ENCODE measurements around the gene ANLN.

The ANLN gene

GRCh38 chr7:36473454-36474282 is 84.0 kb downstream of the ANLN start:
- Histone ChIP-seq H4K91ac (ENCODE audit: low read length) (peak overlapping the region; percentile 64), H3K14ac (ENCODE audit: low read length in 2 of 2) (no peak overlapping the region), H3K23ac (ENCODE audit: low read length in 2 of 2) (no peak overlapping the region), H3K79me1 (replicated peaks; ENCODE audit: low read length, poor library complexity, severe bottlenecking) (no peaks in the 10 kb centered on the region), H3K4me2 (ENCODE audit: low read length, poor library complexity, severe bottlenecking) (no peak overlapping the region), H3K27me3 (ENCODE audit: control insufficient read depth in 1 of 2, insufficient read depth in 1 of 2, low read length in 2 of 2) (no peaks in the 10 kb centered on the region), H3K4ac (ENCODE audit: low read depth in 1 of 2, low read length in 2 of 2) (no peak overlapping the region), H3K27ac (ENCODE audit: low read length, poor library complexity, severe bottlenecking) (no peak overlapping the region), H3K4me1 (ENCODE audit: control insufficient read depth, insufficient read depth, low read depth, low read length) (peaks cover 2% of the 10 kb centered on the region), H3K18ac (ENCODE audit: low read depth in 1 of 2, low read length in 2 of 2) (no peak overlapping the region), H2BK120ac (ENCODE audit: low read depth, low read length) (no peak overlapping the region), H3K9ac (ENCODE audit: low read length) (no peak overlapping the region), H2AFZ (ENCODE audit: low read depth, low read length) (no peak overlapping the region), H2BK5ac (ENCODE audit: low read depth, low read length, poor library complexity, severe bottlenecking) (no peak overlapping the region), H2BK12ac (ENCODE audit: low read length in 2 of 2) (no peak overlapping the region), H2AK5ac (ENCODE audit: low read length, severe bottlenecking) (no peak overlapping the region), H2BK15ac (ENCODE audit: low read depth, poor library complexity, severe bottlenecking) (no peak overlapping the region), H3K4me3 (ENCODE audit: insufficient read depth in 1 of 2, low read depth in 1 of 2, low read length in 2 of 2) (no peak overlapping the region), H3K36me3 (ENCODE audit: control insufficient read depth in 1 of 2, insufficient read depth in 2 of 2, low read depth in 1 of 2, low read length in 2 of 2) (no peaks in the 10 kb centered on the region), H4K8ac (ENCODE audit: low read length) (peak overlapping the region; percentile 27), H3K9me3 (ENCODE audit: control insufficient read depth, low read length) (no peaks in the 10 kb centered on the region)
- no peak for DNase-seq
- 68% methylated on average over 12 of the region's 12 CpGs for whole genome bisulfite sequencing

- no peak overlapping the region for H4K91ac ChIP-seq (ENCODE audit: low read length)
- no peaks in the 10 kb centered on the region for H3K79me1 ChIP-seq (replicated peaks; ENCODE audit: low read length, poor library complexity, severe bottlenecking)
- H3K4me3 ChIP-seq (ENCODE audit: insufficient read depth in 1 of 2, low read depth in 1 of 2, low read length in 2 of 2), result no peak overlapping the region
- no peak overlapping the region for H3K4ac ChIP-seq (ENCODE audit: low read depth in 1 of 2, low read length in 2 of 2)
- peaks cover 3% of the 10 kb centered on the region for H3K9me3 ChIP-seq (ENCODE audit: control insufficient read depth, low read length)
- no peak overlapping the region for H3K27ac ChIP-seq (ENCODE audit: low read length, poor library complexity, severe bottlenecking)
- 57% methylated on average over 6 of the region's 6 CpGs for WGBS
- no peak overlapping the region for H2BK12ac ChIP-seq (ENCODE audit: low read length in 2 of 2)
- H4K8ac ChIP-seq (ENCODE audit: low read length), result no peak overlapping the region
- H2BK120ac ChIP-seq (ENCODE audit: low read depth, low read length), result no peak overlapping the region
- H3K4me2 ChIP-seq (ENCODE audit: low read length, poor library complexity, severe bottlenecking), result no peak overlapping the region
- no peak overlapping the region for H3K18ac ChIP-seq (ENCODE audit: low read depth in 1 of 2, low read length in 2 of 2)
- DNase-seq, result no peak
- no peak overlapping the region for H2AK5ac ChIP-seq (ENCODE audit: low read length, severe bottlenecking)
- H3K9ac ChIP-seq (ENCODE audit: low read length), result no peak overlapping the region
- no peaks in the 10 kb centered on the region for H3K36me3 ChIP-seq (ENCODE audit: control insufficient read depth in 1 of 2, insufficient read depth in 2 of 2, low read depth in 1 of 2, low read length in 2 of 2)
- H2AFZ ChIP-seq (ENCODE audit: low read depth, low read length), result no peak overlapping the region
- no peak overlapping the region for H3K23ac ChIP-seq (ENCODE audit: low read length in 2 of 2)
- no peak overlapping the region for H2BK5ac ChIP-seq (ENCODE audit: low read depth, low read length, poor library complexity, severe bottlenecking)
- no peak overlapping the region for H3K14ac ChIP-seq (ENCODE audit: low read length in 2 of 2)
- peaks cover 2% of the 10 kb centered on the region for H3K4me1 ChIP-seq (ENCODE audit: control insufficient read depth, insufficient read depth, low read depth, low read length)
- H3K27me3 ChIP-seq (ENCODE audit: control insufficient read depth in 1 of 2, insufficient read depth in 1 of 2, low read length in 2 of 2), result no peaks in the 10 kb centered on the region
- H2BK15ac ChIP-seq (ENCODE audit: low read depth, poor library complexity, severe bottlenecking), result no peak overlapping the region
Measured at GRCh38 chr7:36474283-36475010, 84.8 kb downstream of the ANLN start.

- Histone ChIP-seq H3K27me3 (ENCODE audit: control insufficient read depth in 1 of 2, insufficient read depth in 1 of 2, low read length in 2 of 2) (no peaks in the 10 kb centered on the region), H2BK12ac (ENCODE audit: low read length in 2 of 2) (no peak overlapping the region), H3K27ac (ENCODE audit: low read length, poor library complexity, severe bottlenecking) (no peak overlapping the region), H3K79me1 (replicated peaks; ENCODE audit: low read length, poor library complexity, severe bottlenecking) (no peaks in the 10 kb centered on the region), H4K8ac (ENCODE audit: low read length) (no peak overlapping the region), H2AFZ (ENCODE audit: low read depth, low read length) (no peak overlapping the region), H3K4me2 (ENCODE audit: low read length, poor library complexity, severe bottlenecking) (no peak overlapping the region), H4K91ac (ENCODE audit: low read length) (no peak overlapping the region), H2BK120ac (ENCODE audit: low read depth, low read length) (no peak overlapping the region), H2BK5ac (ENCODE audit: low read depth, low read length, poor library complexity, severe bottlenecking) (no peak overlapping the region), H3K9ac (ENCODE audit: low read length) (no peak overlapping the region), H2BK15ac (ENCODE audit: low read depth, poor library complexity, severe bottlenecking) (no peak overlapping the region), H3K18ac (ENCODE audit: low read depth in 1 of 2, low read length in 2 of 2) (no peak overlapping the region), H2AK5ac (ENCODE audit: low read length, severe bottlenecking) (no peak overlapping the region), H3K23ac (ENCODE audit: low read length in 2 of 2) (no peak overlapping the region), H3K14ac (ENCODE audit: low read length in 2 of 2) (no peak overlapping the region), H3K4ac (ENCODE audit: low read depth in 1 of 2, low read length in 2 of 2) (no peak overlapping the region), H3K9me3 (ENCODE audit: control insufficient read depth, low read length) (peaks cover 3% of the 10 kb centered on the region), H3K4me1 (ENCODE audit: control insufficient read depth, insufficient read depth, low read depth, low read length) (peaks cover 2% of the 10 kb centered on the region), H3K4me3 (ENCODE audit: insufficient read depth in 1 of 2, low read depth in 1 of 2, low read length in 2 of 2) (no peak overlapping the region), H3K36me3 (ENCODE audit: control insufficient read depth in 1 of 2, insufficient read depth in 2 of 2, low read depth in 1 of 2, low read length in 2 of 2) (no peaks in the 10 kb centered on the region)
- DNase-seq, result no peak
Measured at GRCh38 chr7:36475011-36475342, 85.3 kb downstream of the ANLN start.

DNA sequence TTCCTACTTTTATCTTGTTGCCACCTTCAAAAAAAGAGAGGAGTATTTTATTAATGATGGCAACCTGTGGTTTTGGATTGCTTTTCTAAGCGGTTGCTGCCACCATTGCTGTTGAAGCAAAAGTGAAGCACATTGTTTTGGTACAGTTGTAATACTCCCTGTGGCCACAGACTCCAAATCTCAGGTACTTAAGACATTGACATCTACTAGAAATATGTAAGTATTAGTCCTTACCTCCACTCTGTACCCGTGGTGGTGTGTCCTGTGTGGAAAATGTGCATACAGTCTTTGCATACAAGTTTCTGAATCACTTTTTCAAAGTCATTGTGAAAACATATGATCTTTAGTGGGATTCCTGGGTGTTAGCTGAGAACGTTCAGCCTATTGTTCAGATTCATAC is 85.7 kb downstream of the ANLN start:
- H3K4ac ChIP-seq (ENCODE audit: low read depth in 1 of 2, low read length in 2 of 2), result no peak overlapping the region
- no peaks in the 10 kb centered on the region for H3K79me1 ChIP-seq (replicated peaks; ENCODE audit: low read length, poor library complexity, severe bottlenecking)
- H3K9ac ChIP-seq (ENCODE audit: low read length), result no peak overlapping the region
- no peak overlapping the region for H2BK12ac ChIP-seq (ENCODE audit: low read length in 2 of 2)
- H2BK5ac ChIP-seq (ENCODE audit: low read depth, low read length, poor library complexity, severe bottlenecking), result no peak overlapping the region
- H4K91ac ChIP-seq (ENCODE audit: low read length), result no peak overlapping the region
- H3K4me1 ChIP-seq (ENCODE audit: control insufficient read depth, insufficient read depth, low read depth, low read length), result peaks cover 2% of the 10 kb centered on the region
- no peak overlapping the region for H2AFZ ChIP-seq (ENCODE audit: low read depth, low read length)
- H2BK120ac ChIP-seq (ENCODE audit: low read depth, low read length), result no peak overlapping the region
- DNase-seq, result no peak
- H3K9me3 ChIP-seq (ENCODE audit: control insufficient read depth, low read length), result peaks cover 3% of the 10 kb centered on the region
- no peaks in the 10 kb centered on the region for H3K36me3 ChIP-seq (ENCODE audit: control insufficient read depth in 1 of 2, insufficient read depth in 2 of 2, low read depth in 1 of 2, low read length in 2 of 2)
- no peak overlapping the region for H3K4me3 ChIP-seq (ENCODE audit: insufficient read depth in 1 of 2, low read depth in 1 of 2, low read length in 2 of 2)
- no peak overlapping the region for H3K4me2 ChIP-seq (ENCODE audit: low read length, poor library complexity, severe bottlenecking)
- H3K23ac ChIP-seq (ENCODE audit: low read length in 2 of 2), result no peak overlapping the region
- no peak overlapping the region for H3K18ac ChIP-seq (ENCODE audit: low read depth in 1 of 2, low read length in 2 of 2)
- WGBS, result 100% methylated on average over 1 of the region's 3 CpGs
- no peak overlapping the region for H4K8ac ChIP-seq (ENCODE audit: low read length)
- H3K14ac ChIP-seq (ENCODE audit: low read length in 2 of 2), result no peak overlapping the region
- no peak overlapping the region for H3K27ac ChIP-seq (ENCODE audit: low read length, poor library complexity, severe bottlenecking)
- no peak overlapping the region for H2AK5ac ChIP-seq (ENCODE audit: low read length, severe bottlenecking)
- H3K27me3 ChIP-seq (ENCODE audit: control insufficient read depth in 1 of 2, insufficient read depth in 1 of 2, low read length in 2 of 2), result no peaks in the 10 kb centered on the region
- H2BK15ac ChIP-seq (ENCODE audit: low read depth, poor library complexity, severe bottlenecking), result no peak overlapping the region

All from mesenchymal stem cell (in vitro differentiated cells and primary cell).